ENCODE data around the gene FBXL3. TPM values are rescaled to one million over a fixed set of nuclear protein-coding genes. Genes with fewer than 3 reads are reported as not detected.

Gene FBXL3
- polyA plus RNA-seq, 1 donor from 2014 or later: 44.1 TPM

DNA sequence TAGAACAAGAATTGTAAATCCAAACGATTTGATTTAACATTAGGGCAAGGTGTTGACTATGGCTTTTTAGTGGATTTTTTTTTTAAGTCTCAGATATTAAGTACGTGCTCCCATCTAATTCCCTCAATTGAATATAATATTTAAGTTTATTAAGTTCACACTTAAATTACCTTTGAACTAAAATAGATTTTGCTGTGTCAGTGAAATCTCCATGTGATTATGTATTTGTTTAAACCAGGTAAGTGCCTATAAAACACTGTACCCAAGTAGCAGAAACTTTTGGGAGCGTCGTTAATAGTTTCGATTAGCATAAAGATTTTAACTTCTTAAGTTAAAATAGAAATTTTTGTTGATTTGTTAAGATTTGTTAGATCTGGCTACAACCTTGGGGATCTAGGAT lies 33.5 kb downstream of the FBXL3 start:
- Histone ChIP-seq H3K36me3 (ENCODE audit: insufficient read depth, low read length) (no peaks in the 10 kb centered on the region), H4K20me1 (ENCODE audit: insufficient read depth) (no peaks in the 10 kb centered on the region), H3K9me2 (ENCODE audit: insufficient read depth, low read length) (no peaks in the 10 kb centered on the region), H3K4me3 (ENCODE audit: low read length) (peak overlapping the region; percentile 94), H3F3A (ENCODE audit: insufficient read depth, low read length, poor library complexity, severe bottlenecking) (no peaks in the 10 kb centered on the region), H3K4me2 (ENCODE audit: low read length) (peak overlapping the region; percentile 66), H2AFZ (ENCODE audit: low read depth, low read length) (no peak overlapping the region), H3K27ac (ENCODE audit: low read length) (no peak overlapping the region), H3K27me3 (ENCODE audit: insufficient read depth, low read depth, low read length) (no peaks in the 10 kb centered on the region), H3K9ac (ENCODE audit: low read length) (no peak overlapping the region), H3K79me2 (replicated peaks; ENCODE audit: insufficient read depth, low read length) (no peaks in the 10 kb centered on the region), H3K9me3 (ENCODE audit: low read length) (no peaks in the 10 kb centered on the region)
- no peak for TF ChIP-seq EP300 (conservative IDR thresholded peaks at IDR 0.05; ENCODE audit: poor library complexity, severe bottlenecking)
- no peak for TF ChIP-seq SMC3 (conservative IDR thresholded peaks at IDR 0.05; ENCODE audit: poor library complexity)
- TF ChIP-seq MXI1 (conservative IDR thresholded peaks at IDR 0.05; ENCODE audit: poor library complexity, severe bottlenecking): no peak
- TF ChIP-seq TAF1 (IDR thresholded peaks at IDR 0.05; ENCODE audit: low read depth): no peak
- no peak for TF ChIP-seq RAD21 (conservative IDR thresholded peaks at IDR 0.05)

DNA sequence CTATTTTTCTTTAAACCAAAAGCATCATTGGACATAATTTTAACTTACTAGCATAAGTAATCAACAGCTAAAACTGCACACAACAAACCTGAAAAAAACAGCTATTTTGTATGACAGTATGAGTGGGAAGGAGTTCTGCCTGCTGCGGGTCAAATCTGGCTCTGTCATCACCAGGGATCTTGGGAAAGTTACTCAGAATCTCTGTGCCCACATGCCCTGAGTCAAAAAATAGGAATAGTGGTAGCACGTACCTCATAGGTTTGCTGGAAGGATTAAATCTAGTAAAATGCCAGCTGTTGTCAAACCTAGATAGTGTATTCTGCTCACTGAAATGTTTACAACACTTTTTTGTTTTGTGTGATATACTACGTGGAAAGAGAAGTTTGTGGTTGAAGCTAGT lies 33.9 kb downstream of the FBXL3 start:
- Histone ChIP-seq H3K4me3 (ENCODE audit: low read length) (peak overlapping the region; percentile 94), H3K27me3 (ENCODE audit: insufficient read depth, low read depth, low read length) (no peaks in the 10 kb centered on the region), H2AFZ (ENCODE audit: low read depth, low read length) (no peak overlapping the region), H3K27ac (ENCODE audit: low read length) (no peak overlapping the region), H3K9me2 (ENCODE audit: insufficient read depth, low read length) (no peaks in the 10 kb centered on the region), H4K20me1 (ENCODE audit: insufficient read depth) (no peaks in the 10 kb centered on the region), H3K9me3 (ENCODE audit: low read length) (no peaks in the 10 kb centered on the region), H3K9ac (ENCODE audit: low read length) (peak overlapping the region; percentile 83), H3K79me2 (replicated peaks; ENCODE audit: insufficient read depth, low read length) (no peaks in the 10 kb centered on the region), H3K4me2 (ENCODE audit: low read length) (peak overlapping the region; percentile 66), H3K36me3 (ENCODE audit: insufficient read depth, low read length) (no peaks in the 10 kb centered on the region), H3F3A (ENCODE audit: insufficient read depth, low read length, poor library complexity, severe bottlenecking) (no peaks in the 10 kb centered on the region)
- TF ChIP-seq SMC3 (conservative IDR thresholded peaks at IDR 0.05; ENCODE audit: poor library complexity): no peak
- no peak for TF ChIP-seq RAD21 (conservative IDR thresholded peaks at IDR 0.05)
- TF ChIP-seq, protein P1, sequence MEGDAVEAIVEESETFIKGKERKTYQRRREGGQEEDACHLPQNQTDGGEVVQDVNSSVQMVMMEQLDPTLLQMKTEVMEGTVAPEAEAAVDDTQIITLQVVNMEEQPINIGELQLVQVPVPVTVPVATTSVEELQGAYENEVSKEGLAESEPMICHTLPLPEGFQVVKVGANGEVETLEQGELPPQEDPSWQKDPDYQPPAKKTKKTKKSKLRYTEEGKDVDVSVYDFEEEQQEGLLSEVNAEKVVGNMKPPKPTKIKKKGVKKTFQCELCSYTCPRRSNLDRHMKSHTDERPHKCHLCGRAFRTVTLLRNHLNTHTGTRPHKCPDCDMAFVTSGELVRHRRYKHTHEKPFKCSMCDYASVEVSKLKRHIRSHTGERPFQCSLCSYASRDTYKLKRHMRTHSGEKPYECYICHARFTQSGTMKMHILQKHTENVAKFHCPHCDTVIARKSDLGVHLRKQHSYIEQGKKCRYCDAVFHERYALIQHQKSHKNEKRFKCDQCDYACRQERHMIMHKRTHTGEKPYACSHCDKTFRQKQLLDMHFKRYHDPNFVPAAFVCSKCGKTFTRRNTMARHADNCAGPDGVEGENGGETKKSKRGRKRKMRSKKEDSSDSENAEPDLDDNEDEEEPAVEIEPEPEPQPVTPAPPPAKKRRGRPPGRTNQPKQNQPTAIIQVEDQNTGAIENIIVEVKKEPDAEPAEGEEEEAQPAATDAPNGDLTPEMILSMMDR (IDR thresholded peaks at IDR 0.05; ENCODE audit: poor library complexity, severe bottlenecking): no peak
- TF ChIP-seq POLR2AphosphoS5 (IDR thresholded peaks at IDR 0.05): no peak
- TF ChIP-seq EP300 (conservative IDR thresholded peaks at IDR 0.05; ENCODE audit: poor library complexity, severe bottlenecking): no peak
- TF ChIP-seq, protein P2, sequence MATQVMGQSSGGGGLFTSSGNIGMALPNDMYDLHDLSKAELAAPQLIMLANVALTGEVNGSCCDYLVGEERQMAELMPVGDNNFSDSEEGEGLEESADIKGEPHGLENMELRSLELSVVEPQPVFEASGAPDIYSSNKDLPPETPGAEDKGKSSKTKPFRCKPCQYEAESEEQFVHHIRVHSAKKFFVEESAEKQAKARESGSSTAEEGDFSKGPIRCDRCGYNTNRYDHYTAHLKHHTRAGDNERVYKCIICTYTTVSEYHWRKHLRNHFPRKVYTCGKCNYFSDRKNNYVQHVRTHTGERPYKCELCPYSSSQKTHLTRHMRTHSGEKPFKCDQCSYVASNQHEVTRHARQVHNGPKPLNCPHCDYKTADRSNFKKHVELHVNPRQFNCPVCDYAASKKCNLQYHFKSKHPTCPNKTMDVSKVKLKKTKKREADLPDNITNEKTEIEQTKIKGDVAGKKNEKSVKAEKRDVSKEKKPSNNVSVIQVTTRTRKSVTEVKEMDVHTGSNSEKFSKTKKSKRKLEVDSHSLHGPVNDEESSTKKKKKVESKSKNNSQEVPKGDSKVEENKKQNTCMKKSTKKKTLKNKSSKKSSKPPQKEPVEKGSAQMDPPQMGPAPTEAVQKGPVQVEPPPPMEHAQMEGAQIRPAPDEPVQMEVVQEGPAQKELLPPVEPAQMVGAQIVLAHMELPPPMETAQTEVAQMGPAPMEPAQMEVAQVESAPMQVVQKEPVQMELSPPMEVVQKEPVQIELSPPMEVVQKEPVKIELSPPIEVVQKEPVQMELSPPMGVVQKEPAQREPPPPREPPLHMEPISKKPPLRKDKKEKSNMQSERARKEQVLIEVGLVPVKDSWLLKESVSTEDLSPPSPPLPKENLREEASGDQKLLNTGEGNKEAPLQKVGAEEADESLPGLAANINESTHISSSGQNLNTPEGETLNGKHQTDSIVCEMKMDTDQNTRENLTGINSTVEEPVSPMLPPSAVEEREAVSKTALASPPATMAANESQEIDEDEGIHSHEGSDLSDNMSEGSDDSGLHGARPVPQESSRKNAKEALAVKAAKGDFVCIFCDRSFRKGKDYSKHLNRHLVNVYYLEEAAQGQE (IDR thresholded peaks at IDR 0.05; ENCODE audit: borderline replicate concordance): no peak
- TF ChIP-seq MXI1 (conservative IDR thresholded peaks at IDR 0.05; ENCODE audit: poor library complexity, severe bottlenecking): no peak
- TF ChIP-seq TAF1 (IDR thresholded peaks at IDR 0.05; ENCODE audit: low read depth): no peak
- TF ChIP-seq EZH2 (IDR thresholded peaks at IDR 0.05; ENCODE audit: borderline replicate concordance, insufficient read depth, low read length, poor library complexity, severe bottlenecking): no peak

Data from neural cell (in vitro differentiated cells).